Measurements from ENCODE around the gene KCNG2. TPM values are rescaled to one million over a fixed set of nuclear protein-coding genes. Genes with fewer than 3 reads are reported as not detected.

KCNG2 gene
- total RNA-seq, 1 experiment from 2014 or later: not detected

DNA sequence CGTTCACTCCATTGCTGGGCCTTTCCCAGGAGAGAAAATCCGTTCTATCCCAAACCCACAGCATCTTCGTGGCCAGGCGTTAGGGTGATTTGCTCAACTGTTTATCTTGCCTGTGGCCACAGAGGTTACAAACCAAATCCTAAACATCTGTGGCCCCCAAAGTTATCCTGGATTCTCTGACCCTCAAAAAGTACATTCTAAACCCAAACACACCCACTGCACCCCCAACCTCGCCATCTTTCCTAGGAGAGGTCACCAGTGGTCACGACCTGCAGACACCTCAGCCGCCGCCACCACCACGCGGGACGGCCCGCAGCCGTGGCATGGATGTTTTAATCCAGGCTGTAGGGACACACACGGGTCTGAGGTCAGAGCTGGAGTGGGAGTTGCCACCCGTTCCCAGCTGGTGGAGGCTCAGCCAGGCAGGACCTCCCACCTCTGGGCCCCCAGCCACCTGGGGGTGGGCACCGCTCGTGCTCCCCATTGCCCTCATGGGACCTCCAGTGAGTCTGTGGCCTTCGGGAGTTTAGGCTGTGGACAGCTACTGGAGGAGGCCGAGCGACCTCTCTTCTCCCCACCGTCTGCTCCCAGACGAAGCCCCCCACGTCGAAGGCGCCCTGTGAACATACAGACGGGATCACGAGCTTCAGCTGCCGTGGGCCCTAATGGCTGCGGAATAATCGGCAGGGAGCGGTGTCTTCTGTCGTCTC lies 72.0 kb downstream of the KCNG2 start:
- BruUV-seq (replicated peaks): no TSS peak
- TF ChIP-seq, protein P1, sequence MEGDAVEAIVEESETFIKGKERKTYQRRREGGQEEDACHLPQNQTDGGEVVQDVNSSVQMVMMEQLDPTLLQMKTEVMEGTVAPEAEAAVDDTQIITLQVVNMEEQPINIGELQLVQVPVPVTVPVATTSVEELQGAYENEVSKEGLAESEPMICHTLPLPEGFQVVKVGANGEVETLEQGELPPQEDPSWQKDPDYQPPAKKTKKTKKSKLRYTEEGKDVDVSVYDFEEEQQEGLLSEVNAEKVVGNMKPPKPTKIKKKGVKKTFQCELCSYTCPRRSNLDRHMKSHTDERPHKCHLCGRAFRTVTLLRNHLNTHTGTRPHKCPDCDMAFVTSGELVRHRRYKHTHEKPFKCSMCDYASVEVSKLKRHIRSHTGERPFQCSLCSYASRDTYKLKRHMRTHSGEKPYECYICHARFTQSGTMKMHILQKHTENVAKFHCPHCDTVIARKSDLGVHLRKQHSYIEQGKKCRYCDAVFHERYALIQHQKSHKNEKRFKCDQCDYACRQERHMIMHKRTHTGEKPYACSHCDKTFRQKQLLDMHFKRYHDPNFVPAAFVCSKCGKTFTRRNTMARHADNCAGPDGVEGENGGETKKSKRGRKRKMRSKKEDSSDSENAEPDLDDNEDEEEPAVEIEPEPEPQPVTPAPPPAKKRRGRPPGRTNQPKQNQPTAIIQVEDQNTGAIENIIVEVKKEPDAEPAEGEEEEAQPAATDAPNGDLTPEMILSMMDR (IDR thresholded peaks at IDR 0.05; ENCODE audit: insufficient read depth in 1 of 2, low read depth in 1 of 2, low read length in 1 of 2, severe bottlenecking in 1 of 2, unreplicated experiment in 1 of 2): no peak
- POLR2A ChIA-PET: no interaction called here
- CTCF ChIA-PET: no interaction called here
- DNase-seq: no peak
- H3K27me3 Mint-ChIP-seq (ENCODE audit: insufficient read depth, unreplicated experiment): no peaks in the 10 kb centered on the region
- intact Hi-C loops (cut with micrococcal nuclease; ENCODE audit: unreplicated experiment): no loop called here
- H3K4me3 ChIP-seq (ENCODE audit: low read depth, low read length): no peak overlapping the region
- no peaks in the 10 kb centered on the region for H3K36me3 ChIP-seq (ENCODE audit: control insufficient read depth, insufficient read depth, low read length)
- no peak overlapping the region for H3K27ac Mint-ChIP-seq (ENCODE audit: unreplicated experiment)
- H3K4me3 Mint-ChIP-seq (ENCODE audit: unreplicated experiment): no peak overlapping the region
- no peaks in the 10 kb centered on the region for H3K27me3 ChIP-seq (replicated peaks; ENCODE audit: control insufficient read depth, insufficient read depth, low read length)
- H3K4me1 ChIP-seq: no peaks in the 10 kb centered on the region
- H3K4me1 Mint-ChIP-seq (ENCODE audit: low read depth, unreplicated experiment): no peaks in the 10 kb centered on the region
- H3K9me3 ChIP-seq: no peaks in the 10 kb centered on the region
- H3K36me3 Mint-ChIP-seq (ENCODE audit: insufficient read depth, unreplicated experiment): no peaks in the 10 kb centered on the region
- H3K9me3 Mint-ChIP-seq (ENCODE audit: unreplicated experiment): no peaks in the 10 kb centered on the region

GRCh38 chr18:79870301-79871025 lies 72.7 kb downstream of the KCNG2 start:
- no peaks in the 10 kb centered on the region for H3K9me3 Mint-ChIP-seq (ENCODE audit: unreplicated experiment)
- CTCF ChIA-PET: no interaction called here
- POLR2A ChIA-PET: no interaction called here

GRCh38 chr18:79871026-79871390 lies 73.3 kb downstream of the KCNG2 start:
- no peak overlapping the region for H3K4me3 Mint-ChIP-seq (ENCODE audit: unreplicated experiment)
- BruUV-seq (replicated peaks): no TSS peak
- Histone ChIP-seq H3K27me3 (replicated peaks; ENCODE audit: control insufficient read depth, insufficient read depth, low read length) (no peaks in the 10 kb centered on the region), H3K4me3 (ENCODE audit: low read depth, low read length) (no peak overlapping the region), H3K9me3 (no peaks in the 10 kb centered on the region), H3K4me1 (no peaks in the 10 kb centered on the region), H3K36me3 (ENCODE audit: control insufficient read depth, insufficient read depth, low read length) (no peaks in the 10 kb centered on the region)
- DNase-seq: no peak
- intact Hi-C loops (cut with micrococcal nuclease; ENCODE audit: unreplicated experiment): no loop called here
- ChIA-PET CTCF (no interaction called here), POLR2A (no interaction called here)
- H3K36me3 Mint-ChIP-seq (ENCODE audit: insufficient read depth, unreplicated experiment): no peaks in the 10 kb centered on the region
- H3K27me3 Mint-ChIP-seq (ENCODE audit: insufficient read depth, unreplicated experiment): no peaks in the 10 kb centered on the region
- no peak overlapping the region for H3K27ac Mint-ChIP-seq (ENCODE audit: unreplicated experiment)
- TF ChIP-seq, protein P1 (IDR thresholded peaks at IDR 0.05; ENCODE audit: insufficient read depth in 1 of 2, low read depth in 1 of 2, low read length in 1 of 2, severe bottlenecking in 1 of 2, unreplicated experiment in 1 of 2): no peak
- H3K9me3 Mint-ChIP-seq (ENCODE audit: unreplicated experiment): no peaks in the 10 kb centered on the region
- no peaks in the 10 kb centered on the region for H3K4me1 Mint-ChIP-seq (ENCODE audit: low read depth, unreplicated experiment)

More at GRCh38 chr18:79870301-79871025, 72.7 kb downstream of the KCNG2 start:
- Histone ChIP-seq H3K36me3 (ENCODE audit: control insufficient read depth, insufficient read depth, low read length) (no peaks in the 10 kb centered on the region), H3K4me3 (ENCODE audit: low read depth, low read length) (no peak overlapping the region), H3K4me1 (no peaks in the 10 kb centered on the region), H3K27me3 (replicated peaks; ENCODE audit: control insufficient read depth, insufficient read depth, low read length) (no peaks in the 10 kb centered on the region), H3K9me3 (no peaks in the 10 kb centered on the region)
- H3K27ac Mint-ChIP-seq (ENCODE audit: unreplicated experiment): no peak overlapping the region
- H3K4me1 Mint-ChIP-seq (ENCODE audit: low read depth, unreplicated experiment): no peaks in the 10 kb centered on the region
- no peak overlapping the region for H3K4me3 Mint-ChIP-seq (ENCODE audit: unreplicated experiment)
- no TSS peak for BruUV-seq (replicated peaks)
- no peaks in the 10 kb centered on the region for H3K36me3 Mint-ChIP-seq (ENCODE audit: insufficient read depth, unreplicated experiment)
- intact Hi-C loops (cut with micrococcal nuclease; ENCODE audit: unreplicated experiment): no loop called here
- no peak for DNase-seq
- TF ChIP-seq, protein P1 (IDR thresholded peaks at IDR 0.05; ENCODE audit: insufficient read depth in 1 of 2, low read depth in 1 of 2, low read length in 1 of 2, severe bottlenecking in 1 of 2, unreplicated experiment in 1 of 2): no peak
- H3K27me3 Mint-ChIP-seq (ENCODE audit: insufficient read depth, unreplicated experiment): no peaks in the 10 kb centered on the region
